ENCODE data around the gene RALGPS1.

The RALGPS1 gene

DNA sequence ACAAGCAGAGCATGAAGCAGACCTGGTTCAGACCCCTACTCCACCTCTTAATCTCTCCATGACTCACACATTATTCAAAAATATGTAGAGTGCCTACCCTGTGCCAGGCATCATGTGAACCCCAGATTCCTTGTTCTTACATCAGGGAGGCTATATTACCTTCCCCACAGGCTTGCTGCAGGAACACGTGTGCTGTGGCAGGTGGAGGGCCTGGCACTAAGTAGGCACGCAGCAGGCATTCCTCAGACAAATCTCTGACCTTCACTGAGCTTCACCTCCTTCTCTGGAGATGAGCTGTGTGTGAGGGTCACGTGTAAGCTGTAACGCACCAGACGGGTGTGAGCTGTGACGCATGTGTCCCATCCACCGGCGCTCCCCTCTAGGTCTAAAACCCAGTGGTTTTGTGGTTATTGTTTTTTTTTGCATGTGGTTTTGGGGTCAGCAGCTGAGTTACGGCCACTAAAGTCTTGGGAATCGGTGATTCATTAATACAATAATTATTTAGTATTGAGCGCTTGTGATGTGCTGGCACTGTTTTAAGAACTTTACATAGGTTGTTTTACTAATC is 177.5 kb downstream of the RALGPS1 start:
- no peak for DNase-seq (ENCODE audit: low read depth in 2 of 3, low spot score in 1 of 3)

DNA sequence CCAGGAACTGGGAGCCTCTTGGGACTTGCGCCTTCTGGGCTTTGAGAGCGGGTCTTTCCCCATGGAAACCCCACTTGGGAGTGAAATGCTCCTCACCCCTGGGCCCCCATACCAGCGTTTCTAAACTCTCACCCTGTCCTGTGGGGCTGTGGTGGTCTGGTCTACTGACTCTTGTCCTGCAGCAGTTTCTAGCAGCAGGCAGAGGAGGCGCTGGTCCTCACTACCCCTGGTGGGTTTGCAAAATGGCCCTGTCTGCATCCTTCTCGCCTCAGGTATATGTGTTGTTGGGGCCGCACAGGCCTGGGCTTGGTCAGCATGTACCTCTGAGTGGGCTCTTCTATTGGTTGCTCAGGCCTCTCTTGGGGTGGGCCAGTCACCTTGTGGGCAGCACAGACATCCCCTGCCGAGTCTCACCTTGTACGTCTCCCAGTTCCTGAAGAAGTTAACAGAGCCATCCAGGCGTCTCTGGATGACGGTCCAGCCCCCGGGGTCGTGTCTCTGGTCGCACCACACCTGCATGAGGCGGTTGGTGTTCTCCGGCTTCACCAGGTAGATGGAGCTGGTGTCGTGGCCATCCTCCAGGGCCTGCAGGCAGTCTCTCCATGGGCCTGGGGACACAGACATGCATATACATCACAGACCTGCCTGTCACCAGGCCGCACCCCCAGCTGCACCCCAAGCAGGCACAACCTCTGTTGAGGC is 178.9 kb downstream of the RALGPS1 start:
- no peak for DNase-seq (ENCODE audit: low read depth in 2 of 3, low spot score in 1 of 3)

DNA sequence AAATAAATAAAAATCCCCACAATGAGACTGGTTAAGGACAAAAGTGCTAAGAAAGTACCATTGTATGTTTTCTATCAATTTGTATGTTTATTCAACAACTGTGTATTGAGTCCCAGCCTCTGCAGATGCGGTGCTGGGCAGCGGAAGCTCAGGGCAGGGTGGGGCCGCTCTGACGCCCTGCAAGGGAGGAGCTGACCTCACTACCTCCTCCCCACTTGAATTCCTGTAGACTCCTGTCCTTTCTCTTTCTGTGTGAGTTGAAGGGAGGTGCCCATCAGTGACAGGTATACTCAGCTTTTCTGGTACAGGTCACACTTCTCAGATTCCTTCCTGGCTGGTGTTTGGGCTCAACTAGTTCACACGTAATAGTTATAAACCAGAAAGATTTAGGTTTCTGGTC is 180.8 kb downstream of the RALGPS1 start:
- DNase-seq (ENCODE audit: low read depth in 2 of 3, low spot score in 1 of 3) = no peak

- no peak for DNase-seq (ENCODE audit: low read depth in 2 of 3, low spot score in 1 of 3)
Observed at GRCh38 chr9:127096208-127096607, 181.6 kb downstream of the RALGPS1 start.

DNA sequence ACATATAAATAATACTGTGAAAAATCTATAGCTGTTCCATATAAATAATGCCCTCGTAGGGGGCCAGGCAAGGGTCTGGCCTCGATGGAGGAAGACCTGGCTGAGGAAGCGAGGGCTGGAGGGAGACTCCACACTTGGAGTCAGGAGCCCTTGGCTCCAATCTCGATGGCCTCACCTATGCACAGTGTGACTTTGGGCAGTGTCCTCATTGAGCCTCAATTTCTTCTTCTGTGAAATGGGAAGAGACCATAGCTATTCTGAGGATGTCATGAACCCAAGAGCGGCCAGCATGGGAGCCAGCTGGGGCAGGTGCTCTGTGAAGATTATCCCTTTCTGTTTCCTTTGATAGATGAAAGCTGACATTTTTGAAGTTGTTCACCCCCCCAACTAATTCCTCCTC is 183.1 kb downstream of the RALGPS1 start:
- DNase-seq (ENCODE audit: low read depth in 2 of 3, low spot score in 1 of 3) = no peak

GRCh38 chr9:127098916-127099553 is 184.5 kb downstream of the RALGPS1 start:
- DNase-seq (ENCODE audit: low read depth in 2 of 3, low spot score in 1 of 3) = no peak

DNA sequence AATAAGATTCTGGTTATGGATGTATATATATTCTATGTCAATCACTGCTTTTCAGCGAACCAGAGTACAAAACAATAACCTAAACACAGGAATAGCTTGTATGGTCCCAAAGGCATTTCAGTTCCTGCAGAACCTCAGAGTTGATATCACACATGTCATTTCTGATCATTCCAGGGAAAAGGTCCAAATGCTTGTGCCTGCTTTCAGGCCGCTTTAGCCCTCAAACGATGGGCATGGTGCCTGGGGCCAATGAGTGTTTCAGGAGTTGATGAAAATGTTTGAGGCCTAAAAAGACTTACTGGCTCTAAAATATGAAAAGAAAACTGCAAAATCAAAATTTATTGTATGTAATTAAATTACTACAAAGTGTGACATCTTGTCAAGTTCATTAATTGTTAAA is 185.1 kb downstream of the RALGPS1 start:
- no peak for DNase-seq (ENCODE audit: low read depth in 2 of 3, low spot score in 1 of 3)

GRCh38 chr9:127102176-127102575 is 187.6 kb downstream of the RALGPS1 start:
- no peak for DNase-seq (ENCODE audit: low read depth in 2 of 3, low spot score in 1 of 3)

GRCh38 chr9:127102788-127103187 is 188.2 kb downstream of the RALGPS1 start:
- no peak for DNase-seq (ENCODE audit: low read depth in 2 of 3, low spot score in 1 of 3)

DNA sequence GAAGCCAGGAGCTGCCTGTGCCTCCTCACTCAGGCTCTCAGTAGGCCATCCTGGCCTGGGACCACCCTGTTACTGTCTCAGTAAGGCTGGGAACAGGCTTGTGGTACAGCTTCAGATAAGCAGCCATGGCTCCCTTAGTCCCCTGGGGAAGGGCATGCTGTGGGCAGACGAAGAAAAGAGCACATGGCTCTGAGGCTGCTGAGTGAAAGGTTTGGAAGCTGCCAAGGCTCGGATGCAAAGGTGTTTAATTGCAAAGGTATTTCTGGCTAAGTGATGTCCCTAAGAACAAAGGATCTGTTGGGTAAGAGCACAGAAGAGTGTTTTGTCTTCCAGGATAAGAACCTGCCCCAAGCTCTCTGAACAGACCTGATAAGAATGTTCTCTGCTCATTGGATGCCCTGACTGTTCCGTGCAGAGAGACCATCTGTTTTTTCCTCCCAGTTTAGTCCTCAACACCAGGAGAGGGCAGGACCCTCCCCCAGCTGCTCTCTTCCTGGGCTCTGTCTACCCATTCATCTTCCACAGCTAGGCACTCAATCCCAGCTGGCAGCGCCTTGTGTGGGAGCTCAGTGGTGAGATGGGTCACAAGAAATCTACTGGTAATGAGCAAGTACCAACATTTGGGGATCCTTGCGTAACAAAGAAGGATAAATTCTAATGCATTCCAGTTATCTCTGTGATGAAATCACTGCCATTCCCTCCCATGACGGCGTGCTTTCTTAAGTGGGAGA is 190.2 kb downstream of the RALGPS1 start:
- DNase-seq (ENCODE audit: low read depth in 2 of 3, low spot score in 1 of 3) = no peak

DNA sequence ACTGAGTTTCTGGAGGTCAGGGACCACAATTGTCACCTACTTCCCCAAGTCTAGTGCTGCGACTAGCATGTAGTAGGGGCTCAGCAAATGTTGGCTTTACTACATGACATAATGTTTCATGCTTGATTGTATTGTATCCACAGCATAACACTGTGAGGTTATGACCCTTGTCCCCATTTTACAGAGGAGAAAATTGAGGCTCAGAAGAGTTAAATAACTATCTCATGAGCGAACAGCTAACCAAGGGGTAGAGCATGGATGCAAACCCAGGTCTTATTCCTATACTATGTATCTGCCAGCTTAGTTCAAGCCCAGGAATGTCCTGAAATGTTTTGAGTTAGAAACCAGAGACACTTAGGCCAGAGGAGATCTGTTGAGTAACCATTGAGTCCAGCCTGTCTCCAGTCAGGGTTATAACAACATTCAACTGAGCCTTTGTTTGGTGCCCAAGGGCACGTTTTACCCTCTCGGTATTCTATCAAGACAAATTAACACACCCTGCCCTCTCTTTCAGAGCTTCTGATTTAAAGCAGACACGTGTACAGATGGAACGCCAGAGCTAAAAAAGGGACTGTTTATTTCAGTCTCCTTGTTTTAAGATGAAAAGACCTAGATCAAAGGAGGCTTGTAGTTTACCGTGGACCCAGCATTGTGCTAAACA is 191.4 kb downstream of the RALGPS1 start:
- no peak for DNase-seq (ENCODE audit: low read depth in 2 of 3, low spot score in 1 of 3)

- DNase-seq (ENCODE audit: low read depth in 2 of 3, low spot score in 1 of 3) = no peak
Observed at GRCh38 chr9:127106466-127106855, 191.9 kb downstream of the RALGPS1 start.

DNA sequence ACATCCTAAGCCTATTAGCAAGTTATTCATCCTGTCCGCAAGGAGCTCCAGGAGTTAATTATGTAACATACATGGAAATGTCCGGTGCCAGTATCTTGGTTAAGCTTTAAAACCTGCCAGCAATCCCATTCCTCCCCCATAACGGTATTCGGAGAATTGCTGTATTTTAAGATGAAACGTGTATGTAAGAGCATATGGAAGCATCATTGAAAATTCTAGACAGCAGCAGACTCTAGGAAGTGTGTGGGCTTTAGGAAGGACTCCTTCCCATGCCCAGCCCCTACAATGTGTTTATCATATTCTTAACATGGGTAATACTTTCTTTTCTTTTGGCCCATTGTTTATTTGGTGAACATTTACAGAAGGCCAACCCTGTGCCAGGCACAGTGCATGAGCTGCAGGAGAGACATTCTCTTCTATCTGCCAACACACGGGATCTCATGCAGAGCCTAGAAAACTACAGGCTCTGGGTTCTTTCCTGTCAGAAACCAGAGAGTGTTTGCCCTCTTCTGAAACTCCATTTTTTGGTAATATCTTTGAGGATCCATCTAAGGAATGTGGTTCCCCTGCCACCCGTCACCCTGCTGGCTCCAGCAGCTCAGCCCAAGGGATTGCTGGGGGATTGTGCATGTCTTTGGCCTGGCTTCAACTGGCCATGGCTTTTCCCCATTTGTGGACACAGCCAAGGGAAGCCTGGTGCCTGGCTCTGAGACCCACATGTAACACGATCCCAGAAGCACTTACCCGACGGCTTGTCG is 192.8 kb downstream of the RALGPS1 start:
- no peak for DNase-seq (ENCODE audit: low read depth in 2 of 3, low spot score in 1 of 3)

DNA sequence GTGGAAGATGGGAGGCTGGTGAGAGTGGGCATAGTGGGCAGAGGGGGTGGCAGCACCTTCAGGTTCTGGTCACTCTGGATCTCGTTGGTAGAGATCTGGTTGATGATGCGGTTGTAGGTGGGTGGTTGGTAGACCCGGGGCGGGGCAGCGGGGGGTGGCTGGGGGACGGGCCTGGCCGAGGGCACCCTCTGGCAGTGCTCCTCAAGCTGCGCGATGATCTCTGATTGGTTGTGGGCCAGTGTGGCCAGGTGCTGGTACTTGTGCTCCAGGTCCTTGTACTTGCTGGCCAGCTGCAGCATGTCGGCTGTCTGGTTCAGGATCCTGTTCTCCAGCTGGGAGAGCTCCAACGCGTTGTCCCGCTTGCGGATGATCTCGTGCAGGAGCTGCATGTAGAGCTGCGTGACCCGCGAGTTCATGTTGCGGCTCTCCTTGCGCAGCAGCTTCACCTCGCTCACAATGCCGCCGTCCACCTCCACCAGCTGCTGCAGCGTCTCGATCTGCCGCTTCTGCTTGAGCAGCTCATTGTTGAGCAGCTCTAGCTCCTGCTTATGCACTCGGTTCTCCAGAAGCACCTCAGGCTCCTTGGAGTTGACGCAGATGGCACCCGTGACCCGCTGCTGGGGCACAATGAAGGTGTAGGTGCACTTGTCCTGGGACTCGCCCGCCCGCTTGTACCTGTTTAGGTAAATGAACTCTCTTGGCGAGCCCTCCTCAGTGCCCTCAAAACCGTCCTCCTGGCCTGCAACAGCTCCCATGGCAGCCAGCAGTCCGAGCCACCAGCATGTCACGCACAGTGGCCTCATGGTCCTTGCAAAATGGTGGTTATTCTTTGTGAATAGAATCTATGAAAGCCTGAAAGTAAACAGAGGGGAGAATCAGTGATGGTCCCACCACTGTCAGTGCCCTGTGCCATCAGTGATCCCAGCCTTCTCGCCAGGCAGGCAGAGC is 193.6 kb downstream of the RALGPS1 start:
- no peak for DNase-seq (ENCODE audit: low read depth in 2 of 3, low spot score in 1 of 3)

DNA sequence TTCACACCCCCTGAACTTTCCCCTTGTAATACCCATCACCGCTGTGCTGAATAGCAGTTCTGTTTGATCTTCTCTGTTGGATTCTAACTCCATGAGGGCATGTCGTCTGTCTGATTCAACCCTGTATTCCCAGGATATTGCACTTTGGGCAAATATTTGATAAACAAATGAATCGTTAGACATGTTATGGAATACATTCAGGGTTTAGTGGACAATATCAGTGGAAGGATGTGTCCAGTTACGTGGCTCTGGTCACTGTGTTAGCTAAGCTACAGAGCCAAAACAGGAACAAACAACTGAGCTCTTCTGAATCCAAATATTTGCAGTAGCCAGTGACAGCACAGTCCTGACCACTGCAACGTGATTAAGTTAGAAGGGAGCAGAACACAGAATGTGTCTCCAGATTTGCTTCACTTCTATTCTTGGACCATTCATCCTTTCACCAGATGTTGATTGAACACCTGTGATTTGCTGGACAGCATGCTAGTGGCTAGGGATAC is 194.7 kb downstream of the RALGPS1 start:
- DNase-seq (ENCODE audit: low read depth in 2 of 3, low spot score in 1 of 3) = no peak

DNA sequence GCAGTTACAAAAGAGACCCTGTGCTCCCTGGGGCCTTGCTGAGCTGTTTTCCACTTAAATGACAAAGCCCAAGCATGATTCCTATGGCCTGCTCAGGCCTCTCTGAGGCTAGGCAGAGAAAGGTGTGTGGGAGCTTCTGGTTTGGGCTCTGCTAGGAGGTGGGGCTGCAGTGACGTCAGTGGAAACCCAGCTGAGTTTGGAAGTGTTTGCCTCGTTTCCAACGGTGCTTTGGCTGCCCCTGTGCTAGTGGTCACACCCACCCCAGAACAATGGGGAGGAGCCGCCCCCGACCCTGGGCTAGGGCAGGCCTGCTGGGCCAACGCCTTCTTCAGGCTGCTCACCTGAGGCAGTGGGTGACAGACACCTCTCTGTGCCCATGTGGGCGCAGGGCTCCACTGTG is 197.5 kb downstream of the RALGPS1 start:
- no peak for DNase-seq (ENCODE audit: low read depth in 2 of 3, low spot score in 1 of 3)

DNA sequence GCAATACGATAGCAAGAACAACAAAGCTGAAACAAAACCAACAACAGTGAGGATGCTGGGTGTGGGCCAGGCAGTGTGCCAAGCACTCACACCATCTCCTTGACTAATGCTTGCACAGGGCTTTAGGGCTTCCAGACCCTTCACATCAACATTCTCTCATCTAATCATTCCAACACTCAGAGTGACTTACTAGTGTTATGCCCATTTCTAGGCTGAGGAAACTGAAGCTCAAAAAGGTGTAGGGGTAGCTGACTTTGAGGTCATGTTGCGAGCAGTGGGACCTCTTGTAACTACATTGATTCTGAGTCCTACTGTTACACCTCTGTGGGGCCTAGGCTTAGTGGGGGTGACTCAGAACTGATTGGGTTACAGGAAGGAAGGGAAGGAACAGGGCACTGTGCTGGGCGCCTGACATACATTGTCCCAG is 198.2 kb downstream of the RALGPS1 start:
- no peak for DNase-seq (ENCODE audit: low read depth in 2 of 3, low spot score in 1 of 3)

DNA sequence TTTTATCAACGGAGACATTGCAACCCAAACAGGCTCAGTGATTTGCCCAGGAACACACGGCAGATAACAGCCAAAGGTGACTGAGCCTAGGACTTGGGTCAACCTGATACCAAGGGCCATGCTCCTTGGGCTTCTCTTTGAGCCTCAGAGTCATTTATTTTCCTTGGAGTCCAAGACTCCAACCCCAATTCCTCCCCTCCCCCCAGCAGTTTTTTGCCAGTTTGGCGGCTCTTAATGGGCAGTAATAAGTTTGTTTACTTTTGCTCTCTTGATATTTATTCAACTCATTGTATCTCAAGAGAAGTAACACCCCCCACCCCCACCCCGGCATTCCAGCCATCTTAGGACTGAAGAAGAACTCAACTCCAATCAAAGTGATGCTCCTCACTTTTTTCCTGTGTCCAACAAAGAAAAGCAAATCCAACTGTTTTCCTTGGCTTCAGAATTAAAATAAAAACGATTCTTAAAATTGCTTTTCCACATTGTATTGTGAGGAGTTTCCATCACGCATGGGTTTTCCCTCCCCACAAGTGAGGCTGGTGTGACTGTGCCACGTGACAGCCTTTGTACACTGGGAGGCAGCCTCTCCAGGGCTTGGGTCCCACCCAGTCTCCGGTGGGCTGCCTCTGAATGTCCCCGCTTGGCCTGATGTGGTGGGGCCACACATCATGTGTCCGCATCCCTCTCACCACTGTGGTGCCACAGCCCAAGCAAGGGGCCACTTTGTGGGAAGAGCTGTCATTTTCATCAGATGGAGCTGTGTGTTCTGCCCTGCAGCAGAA is 198.8 kb downstream of the RALGPS1 start:
- no peak for DNase-seq (ENCODE audit: low read depth in 2 of 3, low spot score in 1 of 3)

DNA sequence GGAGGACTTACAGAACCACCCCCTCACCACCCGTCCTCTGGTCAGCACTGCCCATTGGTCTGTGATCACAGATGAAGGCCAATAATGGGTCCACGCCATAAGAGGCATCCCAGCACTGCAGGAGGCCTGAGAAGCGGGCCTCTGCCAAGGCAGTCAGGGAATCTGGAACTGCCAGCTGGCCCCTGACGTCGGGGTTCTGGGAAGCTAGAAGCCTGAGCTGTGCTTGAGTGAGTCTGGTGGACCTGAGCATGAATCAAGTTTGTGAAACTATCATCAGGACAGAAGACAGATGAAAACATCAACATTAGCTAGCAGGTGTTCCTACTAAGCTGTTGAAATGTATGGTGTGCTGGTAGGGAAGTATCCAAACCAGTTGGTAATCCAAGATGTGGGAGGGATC is 200.0 kb downstream of the RALGPS1 start:
- DNase-seq (ENCODE audit: low read depth in 2 of 3, low spot score in 1 of 3) = no peak

Measured in stimulated activated CD4-positive, alpha-beta T cell treated with anti-CD3 and anti-CD28 coated beads, Interleukin-12 subunit alpha, Interleukin-12 subunit beta, amount 100 ng/mL, for 48 hours (primary cell).